ENCODE data around the gene TBC1D9B.

TBC1D9B gene

DNA sequence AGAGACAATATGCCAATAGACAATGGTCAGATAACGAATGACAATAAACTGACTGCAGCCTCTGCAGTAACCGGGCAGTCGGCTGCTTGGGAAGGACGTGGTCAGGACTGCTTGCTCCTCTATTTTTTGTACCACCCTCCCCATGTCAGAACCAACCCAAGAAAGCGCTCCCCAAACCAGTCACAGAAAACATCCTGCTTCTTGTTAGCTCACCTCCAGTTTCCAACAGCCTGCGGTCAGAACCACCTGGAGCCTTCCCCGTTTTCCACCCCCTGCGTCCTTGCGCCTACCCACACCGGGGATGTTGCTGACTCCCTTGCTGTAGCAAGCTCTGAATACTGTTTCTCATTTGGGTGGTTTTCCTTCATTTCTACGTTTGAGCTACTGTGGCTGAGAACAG lies 47.4 kb downstream of the TBC1D9B start:
- TF ChIP-seq POLR2AphosphoS5 (IDR thresholded peaks at IDR 0.05; ENCODE audit: low read depth, low read length) (no peak), SPI1 (IDR thresholded peaks at IDR 0.05; ENCODE audit: low read depth, low read length) (no peak), PAX5 (IDR thresholded peaks at IDR 0.05; ENCODE audit: insufficient read depth, low read length, severe bottlenecking) (no peak), POU2F2 (IDR thresholded peaks at IDR 0.05; ENCODE audit: low read depth, low read length) (no peak), TAF1 (IDR thresholded peaks at IDR 0.05; ENCODE audit: low read depth, low read length) (no peak), POLR2A (IDR thresholded peaks at IDR 0.05; ENCODE audit: low read depth, low read length) (no peak)
- FAIRE-seq: no peak
- no peak for DNase-seq (ENCODE audit: insufficient read length, low spot score)

DNA sequence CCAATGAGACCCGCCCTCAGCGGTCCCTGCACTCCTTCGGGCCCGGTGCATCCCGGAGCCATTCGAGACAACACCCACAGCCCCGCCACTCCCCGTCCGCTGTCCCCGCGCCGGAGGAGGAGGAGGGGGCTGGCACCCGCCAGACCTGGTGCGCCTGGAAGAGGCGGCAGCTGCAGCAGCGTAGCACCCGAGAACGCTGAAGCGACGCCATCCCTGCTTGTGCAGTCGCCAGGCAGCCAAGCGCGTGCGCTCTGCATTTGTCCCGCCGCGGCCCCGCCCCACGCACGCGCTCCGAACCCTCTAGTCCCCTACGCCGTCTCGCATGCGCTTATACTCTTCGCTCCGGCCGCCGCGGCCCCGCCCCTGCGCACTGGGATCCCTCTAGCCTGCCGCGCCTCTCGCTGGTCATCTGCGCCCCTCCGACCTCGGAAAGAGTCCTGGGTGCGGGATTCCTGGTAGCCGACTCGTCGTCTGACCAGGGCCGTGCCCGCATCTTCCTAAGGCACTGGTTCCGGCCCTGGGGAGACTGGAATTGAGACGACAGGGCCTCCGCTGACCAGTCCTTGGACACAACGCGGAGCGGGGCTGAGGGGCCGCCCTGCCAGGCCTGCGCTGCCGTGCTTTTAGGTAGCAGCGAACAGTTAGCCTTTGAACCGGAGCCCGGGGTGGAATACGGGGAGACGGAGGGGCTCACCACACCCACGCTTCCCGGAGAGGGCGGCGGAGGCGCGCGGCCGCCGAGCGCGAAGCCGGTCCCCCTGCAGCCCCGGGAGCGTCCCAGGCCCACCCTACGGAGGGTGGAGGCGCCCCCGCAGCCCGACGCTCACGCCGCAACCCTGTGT lies 48.9 kb downstream of the TBC1D9B start, which contains the start of gene MRNIP:
TSS of gene MRNIP (minus strand) at position 232 of the 842 bp plus-strand sequence. CDS start at position 211, 21 bp downstream.
- FAIRE-seq: peak; percentile 97
- DNase-seq (ENCODE audit: insufficient read length, low spot score): peak; percentile 94
- TF ChIP-seq POU2F2 (IDR thresholded peaks at IDR 0.05; ENCODE audit: low read depth, low read length) (peak; percentile 25; the same call in 1 of the 2 replicates), PAX5 (IDR thresholded peaks at IDR 0.05; ENCODE audit: insufficient read depth, low read length, severe bottlenecking) (no peak), TAF1 (IDR thresholded peaks at IDR 0.05; ENCODE audit: low read depth, low read length) (peak; percentile 76), POLR2AphosphoS5 (IDR thresholded peaks at IDR 0.05; ENCODE audit: low read depth, low read length) (peak; percentile 53)

DNA sequence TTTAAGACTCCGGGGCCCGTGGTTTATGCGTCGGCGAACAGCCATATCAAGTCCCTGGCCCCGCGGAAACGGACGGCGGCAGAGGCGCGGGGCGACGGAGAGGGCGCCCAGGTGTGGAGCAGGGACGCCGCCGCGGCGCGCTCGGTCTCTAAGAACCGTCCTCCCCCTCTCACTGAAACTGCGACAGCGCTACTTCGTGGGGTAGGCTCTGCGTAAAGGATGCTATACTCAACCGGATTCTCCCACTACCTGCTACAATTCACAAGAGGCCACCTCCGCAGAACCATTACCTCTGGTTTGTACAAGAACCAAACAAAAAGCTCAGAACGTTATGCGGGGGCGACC lies 49.5 kb downstream of the TBC1D9B start:
- FAIRE-seq: peak; percentile 63
- DNase-seq (ENCODE audit: insufficient read length, low spot score): no peak

GRCh38 chr5:179854356-179854755 lies 53.3 kb downstream of the TBC1D9B start:
- DNase-seq (ENCODE audit: insufficient read length, low spot score) (no peak), FAIRE-seq (no peak)
- TF ChIP-seq TAF1 (IDR thresholded peaks at IDR 0.05; ENCODE audit: low read depth, low read length): no peak
- TF ChIP-seq PAX5 (IDR thresholded peaks at IDR 0.05; ENCODE audit: insufficient read depth, low read length, severe bottlenecking): no peak
- no peak for TF ChIP-seq POU2F2 (IDR thresholded peaks at IDR 0.05; ENCODE audit: low read depth, low read length)
- no peak for TF ChIP-seq SPI1 (IDR thresholded peaks at IDR 0.05; ENCODE audit: low read depth, low read length)
- TF ChIP-seq POLR2AphosphoS5 (IDR thresholded peaks at IDR 0.05; ENCODE audit: low read depth, low read length): no peak
- no peak for TF ChIP-seq POLR2A (IDR thresholded peaks at IDR 0.05; ENCODE audit: low read depth, low read length)

More for the DNA sequence above, 49.5 kb downstream of the TBC1D9B start:
- TF ChIP-seq POU2F2 (IDR thresholded peaks at IDR 0.05; ENCODE audit: low read depth, low read length): no peak
- TF ChIP-seq POLR2AphosphoS5 (IDR thresholded peaks at IDR 0.05; ENCODE audit: low read depth, low read length): no peak
- TF ChIP-seq POLR2A (IDR thresholded peaks at IDR 0.05; ENCODE audit: low read depth, low read length): 0 out of 2 replicates have a peak, but pooled peaks have one; percentile 21
- TF ChIP-seq TAF1 (IDR thresholded peaks at IDR 0.05; ENCODE audit: low read depth, low read length): no peak
- no peak for TF ChIP-seq PAX5 (IDR thresholded peaks at IDR 0.05; ENCODE audit: insufficient read depth, low read length, severe bottlenecking)

- FAIRE-seq: peak; percentile 94
- TF ChIP-seq SPI1 (IDR thresholded peaks at IDR 0.05; ENCODE audit: low read depth, low read length) (peak; percentile 94), POU2F2 (IDR thresholded peaks at IDR 0.05; ENCODE audit: low read depth, low read length) (peak; percentile 97), POLR2AphosphoS5 (IDR thresholded peaks at IDR 0.05; ENCODE audit: low read depth, low read length) (no peak)
- DNase-seq (ENCODE audit: insufficient read length, low spot score): no peak
These were observed 54.6 kb downstream of the TBC1D9B start for GRCh38 chr5:179852993-179853547.

GRCh38 chr5:179841621-179842020 lies 66.1 kb downstream of the TBC1D9B start:
- TF ChIP-seq SPI1 (IDR thresholded peaks at IDR 0.05; ENCODE audit: low read depth, low read length) (no peak), TAF1 (IDR thresholded peaks at IDR 0.05; ENCODE audit: low read depth, low read length) (no peak), POLR2A (IDR thresholded peaks at IDR 0.05; ENCODE audit: low read depth, low read length) (no peak), POU2F2 (IDR thresholded peaks at IDR 0.05; ENCODE audit: low read depth, low read length) (no peak), PAX5 (IDR thresholded peaks at IDR 0.05; ENCODE audit: insufficient read depth, low read length, severe bottlenecking) (no peak), POLR2AphosphoS5 (IDR thresholded peaks at IDR 0.05; ENCODE audit: low read depth, low read length) (no peak)
- DNase-seq (ENCODE audit: insufficient read length, low spot score) (no peak), FAIRE-seq (no peak)

GRCh38 chr5:179840766-179841165 lies 66.9 kb downstream of the TBC1D9B start:
- FAIRE-seq (no peak), DNase-seq (ENCODE audit: insufficient read length, low spot score) (no peak)
- TF ChIP-seq POLR2AphosphoS5 (IDR thresholded peaks at IDR 0.05; ENCODE audit: low read depth, low read length) (no peak), POLR2A (IDR thresholded peaks at IDR 0.05; ENCODE audit: low read depth, low read length) (no peak), TAF1 (IDR thresholded peaks at IDR 0.05; ENCODE audit: low read depth, low read length) (no peak), PAX5 (IDR thresholded peaks at IDR 0.05; ENCODE audit: insufficient read depth, low read length, severe bottlenecking) (no peak), SPI1 (IDR thresholded peaks at IDR 0.05; ENCODE audit: low read depth, low read length) (no peak), POU2F2 (IDR thresholded peaks at IDR 0.05; ENCODE audit: low read depth, low read length) (no peak)

DNA sequence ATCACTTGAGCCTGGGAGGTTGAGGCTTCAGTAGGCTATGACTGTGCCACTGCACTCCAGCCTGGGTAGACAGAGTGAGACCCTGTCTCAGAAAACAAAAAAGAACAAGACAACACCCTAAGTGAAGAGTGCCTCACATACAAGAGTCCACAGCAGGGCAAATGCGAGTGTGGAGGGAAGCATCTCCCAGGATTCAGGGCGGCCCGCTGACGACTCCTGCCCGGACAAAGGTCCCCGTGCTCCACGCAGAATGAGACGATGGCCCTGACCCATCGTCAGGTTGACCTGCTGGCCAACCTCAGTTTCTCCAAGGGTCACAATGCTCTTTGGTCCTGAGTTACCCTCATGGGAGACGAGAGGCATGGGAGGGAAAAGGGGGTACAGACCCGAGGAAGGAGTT lies 67.4 kb downstream of the TBC1D9B start:
- FAIRE-seq: no peak
- no peak for DNase-seq (ENCODE audit: insufficient read length, low spot score)
- TF ChIP-seq TAF1 (IDR thresholded peaks at IDR 0.05; ENCODE audit: low read depth, low read length) (no peak), POLR2AphosphoS5 (IDR thresholded peaks at IDR 0.05; ENCODE audit: low read depth, low read length) (no peak), PAX5 (IDR thresholded peaks at IDR 0.05; ENCODE audit: insufficient read depth, low read length, severe bottlenecking) (no peak), POLR2A (IDR thresholded peaks at IDR 0.05; ENCODE audit: low read depth, low read length) (no peak), SPI1 (IDR thresholded peaks at IDR 0.05; ENCODE audit: low read depth, low read length) (no peak)

- no peak for DNase-seq (ENCODE audit: insufficient read length, low spot score)
- no peak for FAIRE-seq
- TF ChIP-seq PAX5 (IDR thresholded peaks at IDR 0.05; ENCODE audit: insufficient read depth, low read length, severe bottlenecking): no peak
- no peak for TF ChIP-seq POLR2A (IDR thresholded peaks at IDR 0.05; ENCODE audit: low read depth, low read length)
- TF ChIP-seq SPI1 (IDR thresholded peaks at IDR 0.05; ENCODE audit: low read depth, low read length): no peak
- TF ChIP-seq POLR2AphosphoS5 (IDR thresholded peaks at IDR 0.05; ENCODE audit: low read depth, low read length): no peak
- no peak for TF ChIP-seq TAF1 (IDR thresholded peaks at IDR 0.05; ENCODE audit: low read depth, low read length)
- no peak for TF ChIP-seq POU2F2 (IDR thresholded peaks at IDR 0.05; ENCODE audit: low read depth, low read length)
These were observed 68.1 kb downstream of the TBC1D9B start for GRCh38 chr5:179839328-179840256.
